ES-I3 (cell line): ENCODE data around the gene F3.

Experiments used
- H3K36me3 ChIP-seq: 2 replicates; pipeline ENCODE4 v1.6.1; 2013; ENCODE audit warnings: mild to moderate bottlenecking, low read length, control low read depth, moderate library complexity; ENCODE audit not compliant: insufficient read depth
- H3K4me1 ChIP-seq: 2 replicates; pipeline ENCODE4 v1.6.1; 2013; ENCODE audit warnings: mild to moderate bottlenecking, control low read depth, low read length; ENCODE audit not compliant: insufficient read depth
- H3K9ac ChIP-seq: 2 replicates; pipeline ENCODE4 v1.6.1; 2013; ENCODE audit warnings: low read depth, mild to moderate bottlenecking, low read length, moderate library complexity
- H3K9me3 ChIP-seq: 2 replicates; pipeline ENCODE4 v1.6.1; 2013; ENCODE audit warnings: mild to moderate bottlenecking, low read length, moderate library complexity; ENCODE audit not compliant: control insufficient read depth, insufficient read depth

F3 gene

DNA sequence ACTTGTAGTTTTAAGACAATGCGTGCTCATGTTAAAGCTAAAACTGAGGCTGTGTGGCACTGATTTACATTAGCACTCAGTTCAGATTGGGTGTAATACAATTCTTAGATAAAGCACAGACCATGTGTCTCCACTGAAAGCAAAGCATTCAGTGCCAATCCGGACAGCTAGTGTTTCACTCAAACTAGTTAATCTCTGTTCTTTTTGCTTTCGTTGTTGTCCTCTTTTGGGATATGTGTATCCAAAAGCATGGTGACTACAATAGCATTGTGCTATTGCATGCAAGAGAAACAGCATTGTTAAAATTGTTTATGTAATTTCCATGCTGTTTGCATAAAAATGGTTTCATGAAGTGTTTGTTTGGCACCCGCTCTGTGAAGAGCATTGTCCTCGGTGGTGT, 54.6 kb downstream of the F3 start:
- Histone ChIP-seq H3K9me3 (no peaks in the 10 kb centered on the region), H3K9ac (no peak overlapping the region), H3K4me1 (no peaks in the 10 kb centered on the region), H3K36me3 (no peaks in the 10 kb centered on the region)

DNA sequence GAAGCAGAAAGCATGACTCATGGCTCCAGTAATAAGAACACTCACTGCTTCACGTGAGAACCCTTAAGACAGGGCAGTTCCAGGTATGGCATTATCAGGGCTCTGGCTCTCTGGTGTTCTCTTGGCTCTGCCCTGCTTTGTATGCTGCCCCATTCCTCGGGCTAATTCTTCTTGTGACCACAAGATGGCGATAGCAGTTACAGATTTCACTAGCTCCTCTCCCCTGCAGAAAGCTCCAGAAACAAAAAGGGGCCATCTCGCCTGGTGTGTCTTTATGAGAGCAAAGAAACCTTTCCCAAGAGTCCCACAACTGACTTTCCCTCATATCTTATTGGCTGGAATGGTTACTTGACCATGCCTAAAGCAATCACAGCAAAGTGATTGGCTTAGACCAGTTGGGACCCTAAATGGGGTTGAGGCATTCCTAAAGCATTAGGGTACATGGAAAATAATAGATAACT, 60.1 kb downstream of the F3 start:
- no peak overlapping the region for H3K9ac ChIP-seq
- no peaks in the 10 kb centered on the region for H3K36me3 ChIP-seq
- no peaks in the 10 kb centered on the region for H3K4me1 ChIP-seq
- no peaks in the 10 kb centered on the region for H3K9me3 ChIP-seq

DNA sequence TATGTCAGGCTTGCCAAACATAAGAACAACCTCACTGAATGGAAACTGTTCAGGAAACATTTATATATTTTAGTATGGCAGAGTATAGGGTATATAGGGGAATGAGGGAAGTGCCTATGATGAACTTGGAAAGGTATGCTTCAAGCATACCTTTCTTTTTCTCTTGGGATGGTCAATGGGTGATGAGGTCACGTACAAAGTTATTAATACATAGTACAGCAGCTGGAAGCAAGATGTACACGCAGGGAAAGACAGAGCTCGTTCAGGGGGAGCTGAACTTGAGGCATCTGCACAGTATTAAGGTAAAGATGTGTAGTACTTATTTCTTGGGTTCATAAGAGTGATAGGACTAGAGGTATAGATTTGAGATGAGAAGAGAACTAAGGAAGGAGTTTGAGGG, 61.9 kb downstream of the F3 start:
- no peak overlapping the region for H3K9ac ChIP-seq
- no peaks in the 10 kb centered on the region for H3K36me3 ChIP-seq
- H3K4me1 ChIP-seq, result no peaks in the 10 kb centered on the region
- H3K9me3 ChIP-seq, result no peaks in the 10 kb centered on the region
